GM12864 (cell line): Measurements from ENCODE around the gene SPRR1A.

Experiments
- DNase-seq: peaks from one replicate; pipeline ENCODE4 v3.0.0-alpha.2; 2011; ENCODE audit warnings: low read depth
- H3K4me3 ChIP-seq: 2 replicates; pipeline ENCODE4 v1.5.1; 2011; ENCODE audit warnings: mild to moderate bottlenecking, low read depth, low read length, control low read depth
- TF ChIP-seq, protein P1 (sequence below): IDR thresholded peaks from 2 replicates; pipeline ENCODE4 v1.5.1; 2011; ENCODE audit warnings: low read depth, mild to moderate bottlenecking, moderate library complexity, low read length, control low read depth, inconsistent platforms; ENCODE audit errors: missing control alignments

SPRR1A gene

DNA sequence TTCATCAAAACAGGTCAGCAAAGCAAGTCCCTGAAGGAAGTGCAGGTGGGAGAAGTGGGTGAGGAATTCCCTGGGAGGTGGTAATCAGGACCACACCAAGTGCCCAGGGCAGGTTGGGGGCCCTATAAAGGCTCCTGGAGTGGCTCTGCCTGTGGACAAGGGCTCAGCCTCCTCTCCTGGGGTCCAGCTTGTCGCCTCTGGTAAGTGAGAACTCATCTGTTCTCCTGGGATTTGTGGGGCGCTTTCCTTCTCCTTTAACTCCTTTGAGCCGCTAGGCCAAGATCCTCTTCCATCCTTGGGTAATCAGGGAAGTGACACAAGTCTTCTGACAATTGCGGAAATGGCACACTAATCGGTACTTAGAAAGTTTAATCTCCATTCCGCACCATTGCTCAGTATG, 13.4 kb upstream of the SPRR1A start, which contains the start of gene SPRR4:
Gene SPRR4 (plus strand): TSS at position 154 of the 400 bp plus-strand sequence. CDS start 1,243 bp downstream, outside the sequence.
- H3K4me3 ChIP-seq = no peak within 1 kb of the TSS
- TF ChIP-seq, protein P1, sequence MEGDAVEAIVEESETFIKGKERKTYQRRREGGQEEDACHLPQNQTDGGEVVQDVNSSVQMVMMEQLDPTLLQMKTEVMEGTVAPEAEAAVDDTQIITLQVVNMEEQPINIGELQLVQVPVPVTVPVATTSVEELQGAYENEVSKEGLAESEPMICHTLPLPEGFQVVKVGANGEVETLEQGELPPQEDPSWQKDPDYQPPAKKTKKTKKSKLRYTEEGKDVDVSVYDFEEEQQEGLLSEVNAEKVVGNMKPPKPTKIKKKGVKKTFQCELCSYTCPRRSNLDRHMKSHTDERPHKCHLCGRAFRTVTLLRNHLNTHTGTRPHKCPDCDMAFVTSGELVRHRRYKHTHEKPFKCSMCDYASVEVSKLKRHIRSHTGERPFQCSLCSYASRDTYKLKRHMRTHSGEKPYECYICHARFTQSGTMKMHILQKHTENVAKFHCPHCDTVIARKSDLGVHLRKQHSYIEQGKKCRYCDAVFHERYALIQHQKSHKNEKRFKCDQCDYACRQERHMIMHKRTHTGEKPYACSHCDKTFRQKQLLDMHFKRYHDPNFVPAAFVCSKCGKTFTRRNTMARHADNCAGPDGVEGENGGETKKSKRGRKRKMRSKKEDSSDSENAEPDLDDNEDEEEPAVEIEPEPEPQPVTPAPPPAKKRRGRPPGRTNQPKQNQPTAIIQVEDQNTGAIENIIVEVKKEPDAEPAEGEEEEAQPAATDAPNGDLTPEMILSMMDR = no peak
- no peak for DNase-seq

- H3K4me3 ChIP-seq = no peak overlapping the region
- DNase-seq = no peak
These were observed 11.5 kb upstream of the SPRR1A start for GRCh38 chr1:152972196-152972886.

GRCh38 chr1:152976688-152977087, 7.2 kb upstream of the SPRR1A start:
- DNase-seq = no peak
- H3K4me3 ChIP-seq = no peak overlapping the region
- TF ChIP-seq, protein P1 = no peak

More at GRCh38 chr1:152972196-152972886, 11.5 kb upstream of the SPRR1A start:
- TF ChIP-seq, protein P1 = no peak

DNA sequence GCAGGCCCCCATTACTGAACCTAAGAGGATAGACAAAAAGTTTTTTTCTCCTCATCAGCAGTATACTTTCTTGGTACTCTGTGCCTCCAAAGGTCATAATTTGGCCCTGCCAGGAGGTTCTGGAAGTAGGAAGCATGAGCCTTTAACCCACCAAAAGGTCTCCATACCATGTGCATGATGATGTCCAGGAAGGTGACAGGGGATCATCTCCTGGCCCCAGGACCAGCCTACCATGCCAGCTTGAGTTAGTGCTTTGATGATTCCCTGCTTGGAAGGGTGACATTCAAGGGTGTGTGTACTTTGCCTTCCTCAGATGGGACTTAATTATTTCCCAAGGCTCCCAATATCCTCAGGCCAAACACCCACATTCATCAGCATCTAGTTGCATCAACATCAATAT, 6.3 kb upstream of the SPRR1A start:
- H3K4me3 ChIP-seq = no peak overlapping the region
- DNase-seq = no peak
- TF ChIP-seq, protein P1 = no peak

DNA sequence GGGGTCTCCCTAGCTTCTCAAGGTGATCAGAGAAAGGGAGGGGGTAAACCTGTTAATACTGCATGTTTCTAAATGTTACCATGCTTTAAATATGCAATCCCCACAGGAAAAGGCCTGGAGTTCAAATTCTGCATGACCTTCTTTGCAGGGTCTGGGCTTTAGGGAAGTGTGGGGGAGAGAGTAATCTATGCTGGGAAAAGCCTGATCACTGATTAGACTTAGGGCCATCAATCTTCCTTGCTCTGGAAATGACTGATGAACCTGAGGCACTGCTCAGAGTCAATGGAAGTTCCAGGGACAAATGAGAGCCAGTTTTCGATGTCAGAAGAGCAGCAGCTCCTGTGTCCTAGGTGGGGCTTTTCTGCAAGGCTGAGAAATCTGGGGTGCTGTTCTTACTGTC, 3.2 kb upstream of the SPRR1A start:
- TF ChIP-seq, protein P1 = no peak
- DNase-seq = no peak
- H3K4me3 ChIP-seq = no peak overlapping the region

DNA sequence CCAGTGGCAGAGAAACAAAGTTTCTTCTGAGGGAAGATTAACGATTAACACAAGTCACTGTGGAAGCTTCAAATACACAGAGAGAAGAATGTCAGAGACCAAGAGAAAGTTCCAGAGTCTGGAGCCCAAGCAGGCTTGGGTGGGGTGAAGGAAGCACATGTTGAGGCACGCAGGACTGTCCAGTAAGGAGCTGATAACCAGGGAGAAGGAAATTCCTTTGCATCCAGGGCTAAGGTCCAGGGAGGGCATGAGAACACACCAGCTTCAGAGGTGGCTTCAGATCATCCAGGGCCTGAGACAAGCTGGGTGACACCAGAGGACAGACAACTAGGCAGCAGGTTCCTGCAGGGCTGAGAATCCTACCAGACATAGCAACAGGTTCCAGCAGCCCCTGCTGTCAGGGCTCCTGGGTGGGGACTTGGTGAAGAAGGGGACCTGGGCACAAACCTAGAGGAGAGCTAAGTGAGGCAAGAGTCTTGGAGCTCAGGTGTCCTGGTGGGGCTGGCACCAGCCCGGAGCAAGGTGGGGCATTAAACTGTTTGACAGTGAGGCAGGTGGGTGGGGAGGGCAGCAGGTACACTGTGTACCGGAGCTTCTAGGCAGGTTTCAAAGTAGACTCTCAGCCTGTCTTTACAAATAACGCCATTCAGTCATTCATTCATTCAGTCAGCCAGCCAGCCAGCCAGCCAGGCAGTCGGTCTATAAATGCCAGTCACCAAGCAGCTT, 2.6 kb upstream of the SPRR1A start:
- DNase-seq = no peak
- no peak overlapping the region for H3K4me3 ChIP-seq
- TF ChIP-seq, protein P1 = no peak
